ACC112 (cell line): ENCODE measurements around the gene OPRM1.

ENCODE experiments used
- H2AFZ ChIP-seq: fragments of 200-600 bp; sonication (generic); one replicate; pipeline ENCODE4 v1.6.0; 2017; ENCODE audit warnings: antibody characterized with exemption, low read length; ENCODE audit not compliant: unreplicated experiment
- H3K27ac ChIP-seq: fragments of 200-600 bp; sonication (generic); 2 replicates; pipeline ENCODE4 v1.5.1; 2014; ENCODE audit warnings: low read depth, mild to moderate bottlenecking, antibody characterized with exemption, low read length, moderate library complexity
- H3K27me3 ChIP-seq: fragments of 200-600 bp; sonication (generic); 2 replicates; pipeline ENCODE4 v1.6.1; 2014; ENCODE audit warnings: mild to moderate bottlenecking, antibody characterized with exemption, low read length, moderate library complexity, mixed read lengths; ENCODE audit not compliant: insufficient read depth
- H3K36me3 ChIP-seq: fragments of 200-600 bp; sonication (generic); 2 replicates; pipeline ENCODE4 v1.6.1; 2016; ENCODE audit warnings: mild to moderate bottlenecking, antibody characterized with exemption, low read length, moderate library complexity, mixed read lengths; ENCODE audit not compliant: insufficient read depth
- H3K4me1 ChIP-seq: fragments of 200-600 bp; sonication (generic); one replicate; pipeline ENCODE4 v1.6.1; 2016; ENCODE audit warnings: low read length, mixed read lengths; ENCODE audit not compliant: insufficient read depth, unreplicated experiment, control insufficient read depth
- H3K4me3 ChIP-seq: fragments of 200-600 bp; sonication (generic); 2 replicates; pipeline ENCODE4 v1.5.1; 2014; ENCODE audit warnings: mild to moderate bottlenecking, low read depth, low read length
- H3K79me2 ChIP-seq: fragments of 200-600 bp; sonication (generic); one replicate; pipeline ENCODE4 v1.6.0; 2016; ENCODE audit warnings: low read length; ENCODE audit not compliant: control insufficient read depth, unreplicated experiment, insufficient read depth

OPRM1 gene

GRCh38 chr6:154251116-154251515 is 212.1 kb downstream of the OPRM1 start:
- Histone ChIP-seq H3K27ac (no peak overlapping the region), H2AFZ (no peak overlapping the region), H3K4me1 (no peaks in the 10 kb centered on the region), H3K4me3 (no peak overlapping the region), H3K36me3 (no peaks in the 10 kb centered on the region), H3K27me3 (0 out of 2 replicates have a peak, but pooled peaks cover 3% of the 10 kb centered on the region), H3K79me2 (no peaks in the 10 kb centered on the region)

GRCh38 chr6:154252678-154253077 is 213.6 kb downstream of the OPRM1 start:
- H3K79me2 ChIP-seq: no peaks in the 10 kb centered on the region
- H3K4me1 ChIP-seq: no peaks in the 10 kb centered on the region
- no peak overlapping the region for H2AFZ ChIP-seq
- 0 out of 2 replicates have a peak, but pooled peaks cover 1% of the 10 kb centered on the region for H3K27me3 ChIP-seq
- H3K27ac ChIP-seq: no peak overlapping the region
- no peak overlapping the region for H3K4me3 ChIP-seq
- H3K36me3 ChIP-seq: no peaks in the 10 kb centered on the region

GRCh38 chr6:154257067-154257466 is 218.0 kb downstream of the OPRM1 start:
- no peaks in the 10 kb centered on the region for H3K4me1 ChIP-seq
- peaks cover 4% of the 10 kb centered on the region; the same call in 1 of the 2 replicates for H3K27me3 ChIP-seq
- H3K27ac ChIP-seq: no peak overlapping the region
- no peak overlapping the region for H3K4me3 ChIP-seq
- no peaks in the 10 kb centered on the region for H3K79me2 ChIP-seq
- no peaks in the 10 kb centered on the region for H3K36me3 ChIP-seq
- H2AFZ ChIP-seq: no peak overlapping the region

- Histone ChIP-seq H3K27ac (no peak overlapping the region), H2AFZ (no peak overlapping the region), H3K36me3 (no peaks in the 10 kb centered on the region), H3K4me3 (no peak overlapping the region), H3K27me3 (peaks cover 4% of the 10 kb centered on the region; the same call in 1 of the 2 replicates), H3K79me2 (no peaks in the 10 kb centered on the region), H3K4me1 (no peaks in the 10 kb centered on the region)
Measured at GRCh38 chr6:154258064-154258757, 219.2 kb downstream of the OPRM1 start.

- Histone ChIP-seq H2AFZ (no peak overlapping the region), H3K4me3 (no peak overlapping the region), H3K27me3 (peaks cover 4% of the 10 kb centered on the region; the same call in 1 of the 2 replicates), H3K79me2 (no peaks in the 10 kb centered on the region), H3K4me1 (no peaks in the 10 kb centered on the region), H3K36me3 (no peaks in the 10 kb centered on the region), H3K27ac (no peak overlapping the region)
Measured at GRCh38 chr6:154261688-154262397, 222.8 kb downstream of the OPRM1 start.

GRCh38 chr6:154266560-154267099 is 227.6 kb downstream of the OPRM1 start:
- H3K4me3 ChIP-seq: no peak overlapping the region

GRCh38 chr6:154267508-154268106 is 228.6 kb downstream of the OPRM1 start:
- Histone ChIP-seq H3K4me1 (no peaks in the 10 kb centered on the region), H3K27ac (no peak overlapping the region), H3K4me3 (no peak overlapping the region), H3K27me3 (no peaks in the 10 kb centered on the region; the same call in 1 of the 2 replicates), H3K79me2 (no peaks in the 10 kb centered on the region), H3K36me3 (no peaks in the 10 kb centered on the region), H2AFZ (no peak overlapping the region)

More at GRCh38 chr6:154266560-154267099, 227.6 kb downstream of the OPRM1 start:
- Histone ChIP-seq H3K27ac (no peak overlapping the region), H3K27me3 (no peaks in the 10 kb centered on the region), H3K36me3 (no peaks in the 10 kb centered on the region), H3K4me1 (no peaks in the 10 kb centered on the region), H3K79me2 (no peaks in the 10 kb centered on the region), H2AFZ (no peak overlapping the region)

GRCh38 chr6:154268486-154268885 is 229.4 kb downstream of the OPRM1 start:
- H3K4me1 ChIP-seq: no peaks in the 10 kb centered on the region
- no peak overlapping the region for H3K4me3 ChIP-seq
- H2AFZ ChIP-seq: no peak overlapping the region

GRCh38 chr6:154274168-154274567 is 235.1 kb downstream of the OPRM1 start:
- Histone ChIP-seq H3K79me2 (no peaks in the 10 kb centered on the region), H3K27ac (no peak overlapping the region), H3K4me3 (no peak overlapping the region), H2AFZ (no peak overlapping the region), H3K36me3 (no peaks in the 10 kb centered on the region), H3K27me3 (no peaks in the 10 kb centered on the region; the same call in 1 of the 2 replicates), H3K4me1 (no peaks in the 10 kb centered on the region)

More at GRCh38 chr6:154268486-154268885, 229.4 kb downstream of the OPRM1 start:
- Histone ChIP-seq H3K27ac (no peak overlapping the region), H3K79me2 (no peaks in the 10 kb centered on the region), H3K27me3 (no peaks in the 10 kb centered on the region; the same call in 1 of the 2 replicates), H3K36me3 (no peaks in the 10 kb centered on the region)

GRCh38 chr6:154276810-154277628 is 238.0 kb downstream of the OPRM1 start:
- H3K36me3 ChIP-seq: no peaks in the 10 kb centered on the region
- H3K27ac ChIP-seq: no peak overlapping the region
- no peaks in the 10 kb centered on the region for H3K79me2 ChIP-seq
- peak overlapping the region; percentile 91 for H2AFZ ChIP-seq
- no peaks in the 10 kb centered on the region; the same call in 1 of the 2 replicates for H3K27me3 ChIP-seq
- no peaks in the 10 kb centered on the region for H3K4me1 ChIP-seq
- peak overlapping the region; percentile 64 for H3K4me3 ChIP-seq
